Cortex of kidney (tissue), 1 donor: ENCODE measurements around the gene RACK1.

ENCODE experiments used
- DNase-seq: peaks from one replicate; lab custom pipeline; 2025; lab: John Stamatoyannopoulos, UW

RACK1 gene

DNA sequence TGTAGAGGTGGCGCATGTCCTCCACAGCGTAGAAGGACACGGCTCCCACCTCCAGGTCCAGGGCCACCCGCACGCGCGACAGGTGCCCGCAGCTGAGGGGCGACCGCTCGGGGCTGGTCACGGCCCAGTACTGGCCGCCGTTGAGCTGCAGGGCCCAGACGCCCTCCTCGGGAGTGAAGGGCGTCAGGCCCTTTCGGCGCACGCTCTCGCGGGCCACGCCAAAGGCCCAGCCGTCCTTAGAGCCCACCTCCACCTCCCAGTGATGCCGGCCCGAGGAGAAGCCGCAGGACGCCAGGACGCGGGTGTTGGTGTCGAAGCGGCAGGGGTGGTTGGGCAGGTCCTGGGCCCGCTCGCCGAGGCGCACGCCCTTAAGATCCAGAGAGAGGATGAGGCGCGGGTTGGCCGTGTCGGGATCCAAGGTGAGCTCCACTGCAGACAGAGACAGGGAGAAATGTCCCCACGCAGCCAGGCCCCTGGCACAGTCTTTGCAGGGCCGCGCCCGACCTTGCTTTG, 48.4 kb downstream of the RACK1 start:
- DNase-seq = no peak

DNA sequence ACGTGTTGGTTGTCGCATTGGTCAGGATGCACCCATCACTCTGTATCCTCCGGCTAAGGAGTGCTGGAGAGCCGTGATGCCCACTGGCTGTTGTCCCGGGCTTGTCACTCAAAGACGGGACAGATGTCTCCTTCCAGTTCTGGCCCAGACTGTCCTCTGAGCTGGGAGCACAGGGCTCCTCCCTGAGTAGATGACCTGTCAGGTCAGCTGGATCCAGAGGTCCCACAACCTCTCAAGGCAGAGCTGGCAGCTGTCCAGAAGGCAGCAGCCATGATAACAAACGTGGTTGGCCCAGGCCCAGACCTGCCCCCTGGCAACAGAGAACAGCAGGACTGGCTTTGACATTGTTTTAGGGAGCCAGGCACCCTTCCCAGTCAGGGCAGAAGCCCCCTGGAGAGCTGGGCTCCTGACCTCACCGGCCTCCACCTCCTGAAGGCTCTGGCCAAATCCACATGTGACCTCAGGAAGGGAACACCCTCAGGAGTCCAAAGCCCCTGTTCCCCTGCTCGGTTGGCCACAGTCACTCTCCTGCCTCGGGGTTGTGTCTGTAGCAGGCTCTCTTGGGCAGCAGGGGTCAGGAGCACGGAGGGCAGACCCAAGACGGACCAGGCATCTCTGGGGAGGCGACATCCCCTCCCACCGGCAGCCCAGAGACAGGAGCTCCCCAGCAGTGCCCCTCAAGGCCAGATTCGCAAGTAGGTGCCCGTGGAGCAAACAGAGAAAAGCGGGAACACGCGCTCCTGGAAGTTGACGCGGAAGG, 49.0 kb downstream of the RACK1 start:
- no peak for DNase-seq

DNA sequence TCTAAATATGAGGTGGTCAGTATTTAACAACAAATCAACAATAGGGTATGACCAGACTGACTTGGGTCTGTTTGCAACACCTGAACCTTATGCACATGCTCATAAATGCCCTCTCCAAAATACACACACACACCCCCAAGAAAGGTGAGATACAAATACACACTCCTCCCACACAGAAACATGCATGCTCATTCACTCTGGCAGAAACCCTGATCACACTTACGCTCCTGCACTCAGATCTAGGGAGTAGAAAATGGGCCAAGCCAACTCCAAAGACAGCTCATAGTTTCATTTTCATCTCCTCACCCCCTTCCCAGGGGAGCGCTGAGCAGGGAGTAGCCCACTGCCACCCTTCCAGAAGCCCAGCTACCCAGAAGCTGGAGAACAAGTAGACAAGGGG, 50.0 kb downstream of the RACK1 start:
- no peak for DNase-seq

DNA sequence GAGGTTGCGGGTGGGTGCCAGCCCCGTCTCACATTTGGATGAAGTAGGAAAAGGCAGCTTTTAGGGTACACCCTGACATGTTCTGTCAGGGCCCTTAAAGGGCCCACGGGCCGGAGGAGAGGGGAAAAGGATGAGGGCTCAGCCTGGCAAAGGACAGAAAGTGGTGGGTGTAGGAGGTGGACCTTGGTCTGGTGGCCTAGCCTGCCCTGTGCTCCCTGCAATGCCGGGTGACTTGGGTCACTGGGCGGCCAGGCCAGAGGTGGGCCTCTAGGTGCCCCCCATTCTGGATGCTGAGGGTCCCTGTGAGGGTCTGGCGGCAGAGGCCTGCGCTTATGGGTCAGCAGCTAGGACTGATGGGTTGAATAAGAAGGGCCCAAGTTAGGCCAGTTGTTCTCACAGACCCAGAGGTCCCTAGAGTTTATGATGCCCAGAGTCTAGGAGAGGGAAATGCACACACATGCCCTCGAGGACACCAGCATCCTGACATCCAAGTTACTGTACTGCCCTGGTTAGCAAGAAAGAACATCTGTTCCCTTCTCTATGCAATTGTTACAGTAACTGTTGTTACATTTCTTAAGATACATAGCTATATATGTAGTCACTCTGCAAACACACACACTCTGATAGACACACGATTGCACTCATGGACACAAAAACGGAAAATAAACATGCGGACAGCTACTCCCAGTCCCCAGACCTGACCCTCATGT, 51.2 kb downstream of the RACK1 start:
- DNase-seq = no peak

DNA sequence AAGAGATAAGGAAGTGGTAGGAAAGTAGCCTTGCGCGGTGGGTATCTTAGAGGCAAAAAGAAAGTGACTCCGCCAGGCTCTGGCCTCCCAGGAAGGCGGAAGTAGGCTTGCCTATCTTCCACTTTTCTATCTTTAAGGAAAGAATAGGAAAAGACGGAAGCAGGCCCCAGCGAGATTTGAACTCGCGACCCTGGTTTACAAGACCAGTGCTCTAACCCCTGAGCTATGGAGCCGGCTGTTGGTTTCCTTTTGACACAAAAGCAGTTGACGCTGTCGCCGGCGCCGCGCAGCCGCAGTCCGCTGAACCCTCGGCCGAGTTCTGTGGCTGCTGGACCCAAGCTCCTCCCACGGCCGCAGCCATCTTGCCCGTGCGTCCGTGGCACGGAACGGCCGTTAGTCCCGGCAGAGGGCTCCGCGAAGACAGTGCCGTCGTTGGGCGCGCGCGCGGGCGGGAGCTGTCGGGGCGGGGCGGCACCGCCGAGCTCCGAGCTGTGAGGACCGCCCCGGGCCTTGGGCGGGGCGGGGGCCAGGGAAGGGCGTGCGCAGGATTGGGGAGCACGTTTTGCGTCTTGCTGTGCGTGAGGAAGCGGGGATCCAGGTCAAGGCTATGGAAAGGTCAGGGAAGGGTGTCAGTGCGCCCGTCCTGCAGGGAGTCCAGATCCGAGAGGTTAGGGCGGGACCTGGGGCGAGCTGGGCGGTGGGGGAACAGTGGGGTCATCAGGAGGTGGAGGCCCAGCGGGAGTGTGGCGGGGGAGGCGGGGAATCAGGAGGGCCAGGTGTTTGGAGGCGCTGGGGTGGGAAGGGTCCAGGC, 52.0 kb downstream of the RACK1 start:
- no peak for DNase-seq

DNA sequence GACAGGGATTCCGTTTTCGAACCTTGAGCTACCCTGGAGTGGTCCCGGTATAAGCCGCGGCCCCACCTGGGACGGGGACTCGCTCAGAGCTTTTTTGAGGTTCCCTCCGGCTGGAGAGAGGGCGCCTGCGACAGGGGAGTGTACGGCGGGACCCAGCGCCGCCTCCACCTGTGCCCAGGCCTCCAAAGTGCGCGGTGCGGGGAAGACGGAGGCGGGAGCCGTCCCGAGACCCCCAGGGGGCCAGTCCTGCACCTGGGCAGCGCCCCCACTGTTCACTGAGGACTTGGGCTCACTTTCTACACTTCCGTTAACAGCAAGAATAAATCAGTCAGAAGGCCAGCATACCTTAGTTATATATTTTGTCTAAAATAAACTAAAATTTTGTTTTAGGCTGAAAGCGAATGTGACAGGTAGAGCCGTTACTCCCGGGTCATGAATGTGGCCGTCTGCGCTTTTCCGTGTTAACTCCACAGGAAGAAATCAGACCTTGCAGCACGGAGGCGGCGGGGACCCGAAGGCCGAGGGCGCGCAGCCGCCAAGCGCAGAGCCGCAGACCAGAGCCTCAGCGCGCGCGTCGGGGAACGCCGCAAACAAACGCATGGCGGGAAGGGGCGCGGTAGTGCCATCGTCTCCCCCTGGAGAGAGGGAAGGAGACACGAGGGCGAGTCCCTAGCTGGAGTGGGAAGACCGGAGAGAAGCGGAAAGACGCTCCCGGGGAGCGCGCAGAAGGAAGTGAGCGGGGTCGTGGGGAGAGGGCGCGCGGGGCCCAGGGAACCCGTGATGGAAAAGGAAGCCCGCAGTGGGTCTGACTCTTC, 52.8 kb downstream of the RACK1 start:
- no peak for DNase-seq

DNA sequence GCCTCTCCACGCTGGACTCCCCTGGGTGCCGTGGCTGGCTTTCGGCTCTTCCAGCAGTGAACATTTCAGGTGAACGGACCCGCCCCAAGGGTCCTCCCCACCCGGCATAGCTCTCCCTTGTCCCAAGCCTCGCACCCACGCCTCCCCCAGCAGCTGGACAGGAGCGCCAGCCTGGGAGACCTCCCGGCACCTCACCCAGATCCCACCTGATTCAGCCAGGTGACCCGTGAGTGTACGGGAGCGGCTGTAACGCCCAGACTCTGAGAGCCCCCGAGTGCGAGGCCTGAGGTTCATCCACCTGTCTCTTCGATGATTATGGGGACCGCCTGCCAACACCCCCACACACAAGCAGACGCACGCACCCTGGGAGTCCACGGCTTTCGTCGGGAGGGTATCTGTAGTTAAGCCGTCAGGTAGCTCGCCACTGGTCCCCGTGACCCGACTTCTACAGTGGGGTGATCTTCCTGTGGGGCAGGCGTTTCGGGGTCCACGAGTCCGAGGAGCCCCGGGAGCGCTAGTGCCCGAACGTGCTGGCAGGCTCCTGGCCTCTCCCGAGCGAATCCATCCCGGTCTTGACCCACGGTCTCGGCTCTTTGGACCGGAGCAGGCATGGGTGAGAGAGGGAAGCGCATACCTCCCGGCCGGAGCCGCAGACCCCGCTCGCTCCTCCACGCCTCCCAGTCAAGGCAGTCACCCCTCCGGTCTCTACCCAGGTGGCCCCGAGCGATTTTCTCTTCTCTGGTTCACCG, 53.6 kb downstream of the RACK1 start:
- no peak for DNase-seq

DNA sequence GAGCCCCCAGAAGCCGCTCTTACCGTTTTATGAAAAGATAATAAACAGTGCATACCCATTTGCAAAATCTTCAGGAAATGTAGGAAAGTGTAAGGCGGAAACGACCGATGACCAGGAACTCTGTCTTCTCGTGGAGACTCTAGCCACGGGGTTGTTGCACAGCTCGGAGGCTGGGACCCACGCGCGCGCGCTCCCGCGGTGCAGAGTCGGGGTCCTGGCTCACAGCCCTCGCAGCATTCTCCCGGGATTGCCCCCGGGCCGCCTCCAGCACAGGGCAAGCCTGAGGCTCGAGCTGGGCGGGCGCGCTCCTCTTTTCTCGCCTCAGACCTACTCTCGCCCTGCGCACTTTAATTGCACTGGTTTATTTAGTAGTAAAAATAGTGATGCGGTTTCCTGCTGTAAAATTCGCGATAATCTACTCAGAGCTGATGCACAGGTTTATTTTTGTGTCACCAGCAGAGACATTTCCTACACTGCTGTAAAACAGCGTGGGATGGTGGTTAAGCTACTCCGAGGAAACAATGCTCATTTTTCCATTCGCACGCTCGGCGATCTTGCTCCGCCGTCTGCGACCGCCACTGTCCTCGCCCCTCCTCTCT, 54.2 kb downstream of the RACK1 start:
- no peak for DNase-seq

DNA sequence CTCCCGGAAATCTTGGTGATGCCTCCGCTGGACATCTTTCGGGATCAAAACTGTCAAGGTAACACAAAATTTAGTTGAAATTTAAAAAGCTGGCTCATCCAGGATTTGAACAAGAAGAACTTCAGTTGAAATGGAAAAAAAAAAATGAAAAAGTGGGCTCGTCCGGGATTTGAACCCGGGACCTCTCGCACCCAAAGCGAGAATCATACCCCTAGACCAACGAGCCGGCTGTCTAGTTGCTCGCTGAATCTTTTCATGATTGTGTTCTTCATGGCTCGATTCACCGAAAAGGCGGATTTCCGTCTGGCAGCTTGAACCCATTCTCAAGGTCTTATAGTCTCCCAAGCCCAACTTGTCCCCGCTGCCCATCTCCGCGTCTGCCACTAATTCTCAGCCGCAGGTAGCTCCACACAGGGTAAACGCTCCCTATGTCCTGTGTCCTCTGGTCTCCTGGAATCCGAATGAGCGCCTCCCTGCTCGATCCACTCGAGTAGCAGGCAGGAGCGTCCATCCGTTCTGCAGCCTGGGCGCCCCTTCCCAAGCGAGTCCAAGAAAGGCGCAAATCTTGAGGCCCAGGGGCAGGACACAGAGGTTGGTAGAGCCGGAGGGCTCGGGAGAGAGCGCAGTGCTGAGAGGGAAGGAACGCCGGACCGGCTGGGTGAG, 54.9 kb downstream of the RACK1 start:
- DNase-seq = no peak

DNA sequence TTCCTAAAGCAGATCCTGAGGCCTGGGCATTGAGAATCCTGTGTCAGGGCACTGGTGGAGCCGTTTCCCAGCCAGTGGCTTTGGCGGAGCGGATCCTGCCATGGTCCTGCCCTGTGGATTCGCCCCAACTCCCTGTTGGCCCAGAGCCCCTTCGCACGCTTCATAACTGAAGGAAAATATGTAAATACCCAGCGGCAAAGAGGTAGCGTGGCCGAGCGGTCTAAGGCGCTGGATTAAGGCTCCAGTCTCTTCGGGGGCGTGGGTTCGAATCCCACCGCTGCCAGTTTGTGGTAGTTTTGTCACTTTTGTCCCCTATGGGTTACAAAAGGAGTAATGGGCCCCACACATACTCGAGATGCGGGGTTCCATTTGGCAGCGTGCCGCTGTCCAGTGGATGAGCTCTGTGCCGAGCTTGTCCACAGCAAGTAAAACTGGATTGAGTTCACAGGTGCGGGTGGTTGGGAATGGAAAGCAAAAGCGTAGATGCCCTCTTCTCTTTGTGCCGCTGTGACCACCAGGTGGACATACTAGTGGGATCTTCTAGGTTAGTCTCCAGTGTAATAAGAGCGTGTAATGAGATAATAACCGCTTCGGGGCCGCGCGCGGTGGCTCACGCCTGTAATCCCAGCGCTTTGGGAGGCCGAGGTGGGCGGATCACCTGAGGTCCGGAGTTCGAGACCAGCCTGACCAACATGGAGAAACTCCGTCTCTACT, 56.0 kb downstream of the RACK1 start:
- DNase-seq = no peak

DNA sequence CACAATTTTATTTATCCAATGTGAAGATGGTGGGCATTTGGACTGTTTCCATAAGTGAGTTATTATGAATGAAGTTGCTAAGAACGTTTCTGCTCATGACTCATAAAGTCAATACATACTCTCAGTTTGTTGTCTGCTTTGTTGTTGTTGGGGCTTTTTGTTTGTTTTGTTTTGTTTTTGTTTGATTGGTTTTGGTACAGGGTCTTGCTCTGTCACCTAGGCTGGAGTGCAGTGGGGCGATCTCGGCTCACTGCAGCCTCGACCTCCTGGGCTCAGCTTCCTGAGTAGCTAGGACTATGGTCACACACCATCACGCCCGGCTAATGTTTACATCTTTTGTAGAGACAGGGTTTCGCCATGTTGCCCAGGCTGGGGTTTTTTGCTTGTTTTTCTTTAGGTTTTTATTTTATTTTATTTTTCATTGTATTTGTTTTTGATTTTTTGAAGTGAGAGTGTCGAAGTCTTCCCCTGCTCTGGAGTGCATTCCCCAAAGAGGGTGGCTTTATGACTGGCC, 56.7 kb downstream of the RACK1 start:
- DNase-seq = no peak
